ENCODE measurements around the gene SGSM1.

Gene SGSM1

DNA sequence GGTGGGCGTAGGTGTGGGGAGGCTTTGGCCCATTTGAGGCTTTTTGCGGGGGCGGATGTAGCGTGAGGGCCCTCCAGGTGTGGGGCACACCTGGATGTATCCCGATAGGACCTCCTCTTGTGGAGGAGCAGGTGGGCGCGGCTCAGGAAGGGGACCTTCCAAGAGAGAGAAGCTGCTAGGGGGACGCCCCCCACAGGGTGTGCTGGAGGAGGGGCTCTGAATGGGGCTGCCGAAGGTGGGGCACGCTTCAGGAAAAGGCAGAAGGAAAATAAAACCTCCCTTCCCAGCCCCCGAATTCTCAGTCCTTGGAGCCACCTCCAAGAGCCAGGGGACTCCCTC, 621 bp downstream of the SGSM1 start:
- no peak for DNase-seq (ENCODE audit: low read depth)

DNA sequence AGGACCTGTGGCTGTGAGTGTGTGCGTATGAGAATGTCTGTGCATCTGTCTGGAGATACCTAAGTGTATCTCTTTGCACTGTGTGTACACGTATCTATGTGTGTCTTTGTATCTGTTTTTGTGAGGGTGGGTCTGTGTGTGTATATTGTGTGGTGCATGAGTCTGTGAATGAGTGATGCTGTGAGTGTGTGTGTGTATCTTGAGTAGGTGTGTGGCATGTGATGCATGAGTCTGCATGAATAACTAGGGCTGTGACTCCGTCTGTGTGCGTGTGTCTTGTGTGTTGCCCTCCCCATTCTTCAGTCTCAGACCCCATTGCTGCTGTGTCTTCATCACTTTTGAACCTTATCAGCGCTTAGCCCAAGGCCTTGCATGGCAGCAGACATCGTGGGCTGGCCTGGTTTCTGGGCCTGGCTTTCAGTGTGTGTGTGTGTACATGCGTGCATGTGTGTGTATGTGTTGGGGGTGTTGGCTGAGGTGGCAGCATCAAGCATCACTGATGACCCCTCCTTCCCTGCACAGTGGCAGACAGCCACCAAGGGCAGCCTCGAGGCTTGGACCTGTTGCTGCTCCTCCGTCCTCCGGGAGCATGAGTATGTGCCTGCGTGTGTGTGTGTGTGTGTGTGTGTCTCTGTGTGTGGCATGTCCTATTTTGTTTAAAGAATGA, 1.4 kb downstream of the SGSM1 start:
- DNase-seq (ENCODE audit: low read depth) = no peak

DNA sequence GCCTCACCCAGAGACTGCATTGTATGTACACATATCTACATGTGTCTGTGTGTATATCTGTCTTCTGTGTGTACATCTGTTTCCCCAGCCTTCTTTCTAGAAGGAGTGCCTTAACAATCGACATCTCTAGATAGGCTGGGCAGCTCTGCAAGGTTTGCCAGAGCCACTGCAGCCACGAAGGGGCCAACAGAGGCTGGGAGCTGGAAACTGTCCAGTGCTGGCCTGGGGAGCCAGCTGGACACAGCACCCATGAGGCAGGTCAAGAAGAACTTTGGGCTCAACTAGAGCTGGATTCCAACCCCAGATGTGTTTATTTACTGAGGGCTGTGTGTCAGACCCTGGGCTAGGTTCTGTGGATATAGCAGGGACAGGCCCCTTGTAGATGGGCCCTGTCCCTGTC, 3.3 kb downstream of the SGSM1 start:
- DNase-seq (ENCODE audit: low read depth) = no peak

- DNase-seq (ENCODE audit: low read depth) = no peak
These were observed 4.2 kb downstream of the SGSM1 start for GRCh38 chr22:24810043-24810749.

- no peak for DNase-seq (ENCODE audit: low read depth)
These were observed 7.2 kb downstream of the SGSM1 start for GRCh38 chr22:24812950-24813775.

GRCh38 chr22:24813861-24814770, 8.1 kb downstream of the SGSM1 start:
- no peak for DNase-seq (ENCODE audit: low read depth)

DNA sequence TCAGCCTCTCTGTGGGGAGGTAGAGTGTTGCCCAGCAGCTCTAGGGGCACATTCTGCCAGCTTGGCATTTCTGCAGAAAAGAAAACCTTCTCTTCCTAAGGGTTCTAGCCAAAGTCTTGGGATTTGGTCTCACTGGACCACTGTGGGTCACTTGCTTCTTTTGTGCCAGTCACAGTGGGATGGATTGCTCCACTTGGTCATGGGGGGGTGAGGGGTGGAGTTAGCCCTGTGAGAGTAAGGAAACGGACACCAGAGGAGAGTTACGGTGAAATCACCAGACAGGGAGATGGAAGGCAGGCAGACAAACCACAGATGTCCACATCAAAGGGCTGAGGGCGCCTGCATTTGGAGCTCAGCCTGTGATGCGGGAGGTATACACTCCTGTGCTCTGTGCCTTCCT, 10.8 kb downstream of the SGSM1 start:
- DNase-seq (ENCODE audit: low read depth) = no peak

DNA sequence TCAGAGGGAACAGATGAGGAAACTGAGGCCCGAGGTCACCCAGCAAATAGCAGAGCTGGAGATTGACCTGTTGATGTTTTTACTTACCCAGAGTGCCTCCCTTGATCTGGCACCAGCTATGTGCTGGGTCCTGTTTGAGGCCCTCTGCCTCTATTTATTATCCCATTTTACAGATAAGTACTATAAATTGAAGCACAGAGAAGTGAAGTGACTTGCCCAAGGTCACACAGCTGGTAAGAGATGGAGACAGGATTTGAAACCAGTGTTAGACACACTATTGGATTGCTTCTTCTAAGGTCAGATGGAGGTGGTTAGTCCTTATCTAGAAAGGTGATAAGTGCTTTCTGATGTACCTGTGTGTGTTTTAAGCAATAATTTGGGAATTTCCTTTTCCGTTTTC, 13.5 kb downstream of the SGSM1 start:
- DNase-seq (ENCODE audit: low read depth) = no peak

DNA sequence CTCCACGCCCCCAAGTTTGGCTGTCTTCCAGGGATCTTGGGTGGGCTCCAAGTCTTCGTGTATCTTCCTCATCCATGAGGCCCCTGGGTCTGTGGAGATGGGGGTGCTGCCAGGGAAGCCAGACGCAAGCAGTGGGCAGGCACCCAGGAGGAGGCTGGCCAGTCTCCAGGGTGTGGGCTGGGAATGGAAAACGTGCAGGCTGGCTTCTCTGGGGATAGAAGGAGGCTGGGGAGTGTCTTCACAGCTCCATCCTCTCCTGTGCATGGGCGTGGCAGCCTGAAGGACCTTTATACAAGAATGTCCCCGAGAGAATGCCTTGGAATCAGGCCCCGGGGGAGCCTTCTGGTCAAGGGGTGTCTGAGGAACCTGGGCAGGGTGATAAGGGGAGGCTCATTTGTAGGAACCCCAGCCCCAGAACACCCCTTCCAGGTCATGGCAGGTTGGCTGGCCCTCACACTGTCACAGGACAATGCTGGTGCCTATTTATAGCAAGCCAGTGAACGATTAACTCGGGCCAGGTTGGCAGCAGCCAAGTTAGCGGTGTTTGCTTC, 14.0 kb downstream of the SGSM1 start:
- no peak for DNase-seq (ENCODE audit: low read depth)

DNA sequence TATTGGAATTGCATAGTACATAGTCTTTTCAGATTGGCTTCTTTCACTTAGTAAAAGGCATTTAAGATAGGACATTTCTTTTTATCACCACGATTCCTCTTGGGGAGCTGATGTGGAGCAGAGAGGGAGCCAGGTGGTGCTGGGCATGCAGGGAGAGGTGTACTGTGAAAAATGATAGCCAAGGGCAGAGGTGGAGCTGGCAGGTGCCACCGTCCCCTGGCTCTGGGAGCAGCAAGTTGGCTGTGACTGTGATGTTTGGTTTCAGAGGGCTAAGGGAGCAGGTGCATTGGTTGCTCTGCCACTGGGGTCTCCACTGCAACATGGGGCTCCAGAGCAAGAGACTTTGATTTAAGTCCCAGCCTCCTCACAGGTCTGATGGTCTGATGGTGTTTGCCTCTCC, 16.5 kb downstream of the SGSM1 start:
- no peak for DNase-seq (ENCODE audit: low read depth)

- DNase-seq (ENCODE audit: low read depth) = no peak
These were observed 17.8 kb downstream of the SGSM1 start for GRCh38 chr22:24823787-24824186.

GRCh38 chr22:24824250-24824649, 18.2 kb downstream of the SGSM1 start:
- no peak for DNase-seq (ENCODE audit: low read depth)

GRCh38 chr22:24824915-24825314, 18.9 kb downstream of the SGSM1 start:
- no peak for DNase-seq (ENCODE audit: low read depth)

DNA sequence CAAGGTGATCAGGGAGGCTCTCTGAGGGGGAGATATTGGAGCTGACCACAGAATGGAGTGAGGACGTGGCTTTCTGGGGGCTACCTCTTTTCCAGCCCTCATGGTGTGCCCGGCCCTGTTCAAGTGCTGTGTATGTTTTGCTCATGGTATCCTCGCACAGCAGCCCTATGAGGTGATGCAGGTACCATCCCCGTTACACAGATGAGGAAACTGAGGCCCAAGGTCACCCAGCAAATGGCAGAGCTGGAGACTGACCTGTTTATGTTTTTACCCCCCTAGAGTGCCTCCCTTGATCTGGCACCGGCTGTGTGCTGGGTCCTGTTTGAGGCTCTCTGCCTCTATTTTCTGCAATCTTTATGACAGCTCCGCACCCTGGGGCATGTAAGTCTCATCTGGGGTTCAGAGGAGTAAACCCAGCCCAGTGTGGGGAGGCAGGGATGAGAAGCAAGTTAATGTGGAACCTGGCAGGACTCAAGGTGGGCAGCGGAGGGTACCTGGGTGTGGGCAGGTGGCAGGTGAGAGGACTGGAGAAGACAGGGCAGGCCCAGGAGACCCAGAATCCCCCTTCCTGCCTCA, 20.8 kb downstream of the SGSM1 start:
- DNase-seq (ENCODE audit: low read depth) = no peak

DNA sequence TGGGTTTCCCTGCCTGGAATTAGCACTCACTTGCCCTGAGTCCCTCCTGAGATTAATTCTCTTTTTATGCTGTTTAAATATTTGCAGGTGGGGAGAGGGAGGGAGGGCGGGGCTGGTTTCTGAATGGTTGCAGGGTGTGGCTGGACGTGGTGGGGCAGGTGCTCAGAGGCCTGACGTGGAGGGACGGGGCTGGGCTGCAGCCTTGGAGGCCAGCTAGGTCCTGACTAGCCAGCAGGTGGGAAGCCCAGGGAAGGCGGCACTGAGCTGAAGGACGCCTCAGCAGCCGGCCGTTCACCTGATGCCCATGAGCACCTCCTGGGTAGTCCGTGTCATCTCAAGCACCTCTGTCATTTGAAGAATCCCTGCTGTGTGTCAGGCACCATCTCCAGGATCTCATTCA, 21.3 kb downstream of the SGSM1 start:
- DNase-seq (ENCODE audit: low read depth) = no peak

GRCh38 chr22:24830205-24830979, 24.4 kb downstream of the SGSM1 start:
- no peak for DNase-seq (ENCODE audit: low read depth)

DNA sequence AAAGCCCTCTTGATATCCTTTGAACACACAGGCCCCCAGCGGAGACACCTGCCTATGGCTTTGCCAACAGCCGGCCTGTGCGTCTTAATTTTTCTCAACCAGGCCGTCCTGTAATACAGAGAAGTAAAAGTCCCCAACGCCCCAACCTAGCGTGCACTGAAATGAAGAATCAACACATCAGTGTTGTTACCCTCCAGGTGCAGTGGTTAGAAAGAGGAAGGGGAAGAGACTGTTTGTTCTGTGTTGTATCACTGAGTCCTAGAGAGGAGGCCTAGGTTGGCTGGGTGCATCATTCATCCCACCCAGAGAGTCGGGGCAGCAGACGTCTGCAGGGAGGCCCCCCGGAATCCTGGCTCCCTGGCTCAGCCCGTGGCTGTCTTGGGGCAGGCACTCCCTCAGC, 25.7 kb downstream of the SGSM1 start:
- DNase-seq (ENCODE audit: low read depth) = no peak

DNA sequence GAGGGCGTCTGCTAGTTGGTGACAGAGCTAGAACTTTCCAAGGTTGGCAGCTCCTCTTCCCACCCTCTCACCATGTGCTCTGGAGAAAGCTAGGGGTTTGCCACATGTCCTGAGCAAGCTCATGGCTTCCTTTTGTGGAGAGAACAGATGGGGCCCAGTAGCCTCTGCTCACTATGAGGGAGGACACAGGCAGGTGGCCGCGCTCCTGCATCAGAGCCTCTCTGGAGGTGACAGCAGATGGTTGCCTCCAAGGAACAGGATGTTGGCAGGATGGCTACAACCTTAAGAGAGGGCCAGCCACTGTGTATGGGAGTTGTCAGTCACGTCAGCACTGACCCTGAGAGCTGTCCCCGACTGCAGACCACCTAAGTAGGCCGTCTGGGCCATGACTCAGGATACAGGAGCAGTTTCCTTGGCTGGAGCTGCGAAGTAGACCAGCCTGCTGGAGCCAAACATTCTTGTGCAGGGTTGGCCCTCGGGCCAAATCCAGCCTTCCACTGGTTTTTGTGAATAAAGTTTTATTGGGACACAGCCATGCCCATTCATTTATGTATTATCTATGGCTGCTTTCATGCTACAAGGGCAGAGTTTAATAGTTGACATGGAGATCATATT, 28.0 kb downstream of the SGSM1 start:
- no peak for DNase-seq (ENCODE audit: low read depth)

DNA sequence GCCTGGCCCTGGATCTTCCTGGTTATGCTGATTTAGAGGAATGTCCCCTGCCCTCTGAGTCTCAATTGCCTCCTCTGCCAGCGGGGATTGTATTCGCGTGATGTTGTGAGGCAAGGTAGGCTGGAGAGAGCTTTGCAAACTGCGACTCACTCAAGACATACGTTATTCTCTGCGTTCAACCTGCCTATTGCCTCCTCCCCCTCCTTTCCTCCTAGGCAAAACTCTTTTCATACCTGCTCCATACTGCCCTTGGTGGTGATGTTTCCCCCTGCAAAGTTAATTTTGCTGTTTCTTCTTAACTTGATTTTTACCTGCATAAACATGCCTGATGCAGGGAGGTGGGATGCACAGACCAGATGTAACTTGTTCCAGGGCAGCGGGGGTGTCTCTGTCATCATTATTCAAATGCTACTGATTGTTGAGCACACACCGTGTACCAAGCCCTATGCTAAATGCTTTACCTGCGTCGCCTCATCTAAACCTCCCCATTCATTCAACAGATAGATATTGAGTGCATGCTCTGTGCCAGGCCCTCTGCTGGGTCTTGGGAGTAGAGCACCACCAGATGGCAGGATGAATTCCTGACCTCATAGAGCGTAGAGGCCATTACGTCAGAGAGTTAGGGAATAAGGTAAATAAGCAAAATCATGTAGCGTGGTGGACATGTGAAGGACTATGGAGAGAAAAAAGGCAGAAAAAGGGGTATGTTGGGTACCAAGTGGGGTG, 29.0 kb downstream of the SGSM1 start:
- no peak for DNase-seq (ENCODE audit: low read depth)

DNA sequence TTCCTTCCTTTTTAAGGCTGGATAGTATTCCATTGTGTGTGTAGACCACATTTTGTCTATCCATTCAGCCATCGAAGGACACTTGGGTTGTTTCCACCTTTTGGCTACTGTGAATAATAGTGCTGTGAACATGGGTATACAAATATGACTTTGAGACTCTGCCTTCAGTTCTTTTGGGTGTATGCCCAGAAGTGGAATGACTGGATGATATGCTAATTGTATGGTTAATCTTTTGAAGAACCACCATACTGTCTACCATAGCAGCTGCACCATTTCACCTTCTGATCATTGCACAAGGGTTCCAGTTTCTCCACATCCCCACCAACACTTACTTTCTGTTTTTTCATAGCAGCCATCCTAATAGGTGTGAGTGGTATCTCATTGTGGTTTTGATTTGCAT, 30.3 kb downstream of the SGSM1 start:
- DNase-seq (ENCODE audit: low read depth) = no peak

Measured in stimulated activated CD8-positive, alpha-beta memory T cell treated with anti-CD3 and anti-CD28 coated beads, Interleukin-12 subunit alpha, Interleukin-12 subunit beta, amount 100 ng/mL, for 4 hours (primary cell).